Measurements from ENCODE around the gene CCDC187.

DNA sequence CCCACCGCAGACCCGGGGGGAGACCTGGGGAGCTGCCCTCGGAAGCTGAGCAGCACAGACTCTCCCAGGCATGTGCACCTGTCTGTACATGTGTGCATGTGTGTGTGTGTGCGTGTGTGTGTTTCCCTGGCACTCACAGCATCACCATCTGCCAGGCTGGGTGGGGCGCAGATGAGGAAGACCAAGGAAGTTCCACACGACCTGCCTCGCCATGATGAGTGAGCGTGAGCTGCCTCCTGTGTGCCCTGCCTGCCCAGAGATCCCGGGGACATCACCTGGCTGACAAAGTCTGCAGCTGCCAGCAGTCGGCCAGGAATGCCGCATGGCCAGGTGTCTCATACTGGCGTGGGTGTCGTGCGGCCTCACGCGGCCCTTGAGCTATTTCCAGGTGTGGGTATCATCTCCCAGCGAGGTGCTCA lies 19.5 kb upstream of the CCDC187 start:
- no peak for TF ChIP-seq POLR2A (IDR thresholded peaks at IDR 0.05; ENCODE audit: low read depth, low read length)
- no peak for TF ChIP-seq POLR2AphosphoS5 (IDR thresholded peaks at IDR 0.05; ENCODE audit: low read depth, low read length)
- no peak for TF ChIP-seq TAF1 (IDR thresholded peaks at IDR 0.05; ENCODE audit: borderline replicate concordance, low read depth, low read length)

All from GM12892 (cell line).